Superior temporal gyrus (tissue), 1 donor: ENCODE results near the gene HEMK1.

ENCODE experiments used
- DNase-seq: peaks from one replicate; pipeline ENCODE4 v3.0.0-alpha.2; 2016; ENCODE audit errors: extremely low spot score

HEMK1 gene

DNA sequence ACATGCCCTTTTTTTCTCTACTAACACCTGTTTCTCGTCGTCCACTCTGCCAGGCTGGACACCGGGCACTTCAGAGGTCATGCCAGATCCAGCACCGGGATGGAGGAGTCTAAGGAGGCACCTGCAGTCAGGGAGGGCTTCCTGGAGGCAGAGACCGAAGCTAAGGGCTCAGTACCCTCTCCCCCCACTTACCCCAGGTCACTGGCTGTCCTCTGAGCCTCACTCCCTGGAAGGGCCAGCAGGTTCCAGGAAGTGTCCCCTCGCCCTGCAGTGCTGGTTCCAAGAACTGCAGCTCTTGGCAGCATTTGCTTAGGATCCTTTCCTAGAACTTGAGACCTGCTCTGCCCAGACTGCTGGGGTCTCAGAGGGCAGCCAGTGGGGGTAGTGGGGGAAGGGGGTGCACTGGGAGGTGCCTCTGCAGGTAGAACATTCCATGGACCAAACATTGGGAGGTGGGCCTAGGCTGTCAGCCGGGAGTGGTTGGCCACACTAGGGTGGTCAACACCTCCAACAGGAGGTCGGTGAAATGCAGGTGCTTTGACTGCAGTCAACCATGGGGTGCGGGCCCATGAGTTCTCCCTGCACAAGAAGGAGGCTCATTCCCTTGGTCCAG is 30.9 kb downstream of the HEMK1 start:
- DNase-seq, result no peak

DNA sequence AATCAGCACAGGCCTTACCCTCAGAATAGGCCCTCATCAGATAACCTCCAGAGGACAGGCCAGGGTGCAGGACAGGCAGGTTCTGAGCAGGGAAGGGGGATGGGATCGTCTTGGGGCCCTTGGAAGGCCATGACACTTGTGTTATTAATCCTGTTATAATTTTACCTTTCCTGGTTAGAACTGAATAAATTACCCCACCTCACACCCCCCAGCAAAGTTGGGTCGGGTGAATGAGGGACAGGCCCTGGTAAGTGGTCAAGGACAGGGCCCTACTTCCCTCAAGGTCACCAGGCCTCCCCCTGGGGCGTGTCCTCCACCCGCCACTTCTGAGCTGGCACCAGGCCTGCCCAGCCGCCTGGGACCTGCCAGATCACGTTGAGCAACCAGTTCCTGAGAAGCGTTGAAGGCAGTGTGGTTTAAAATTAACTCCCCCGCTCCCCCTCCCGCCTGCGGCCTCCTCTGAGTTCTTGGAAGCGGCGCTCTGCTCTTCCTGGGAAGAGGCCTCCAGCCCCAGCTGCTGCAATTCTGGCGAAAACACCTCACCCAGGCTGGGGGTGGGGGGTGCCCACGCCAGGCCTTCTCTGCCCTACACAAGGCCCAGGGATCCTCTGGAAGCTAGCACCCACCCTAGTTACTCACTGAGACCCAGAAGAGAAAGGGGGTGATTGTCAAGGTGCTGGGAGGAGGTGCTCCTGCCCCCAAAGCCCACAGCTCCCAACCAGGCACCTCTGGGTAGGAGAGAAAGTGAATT is 31.7 kb downstream of the HEMK1 start:
- peak; percentile 75 for DNase-seq

DNA sequence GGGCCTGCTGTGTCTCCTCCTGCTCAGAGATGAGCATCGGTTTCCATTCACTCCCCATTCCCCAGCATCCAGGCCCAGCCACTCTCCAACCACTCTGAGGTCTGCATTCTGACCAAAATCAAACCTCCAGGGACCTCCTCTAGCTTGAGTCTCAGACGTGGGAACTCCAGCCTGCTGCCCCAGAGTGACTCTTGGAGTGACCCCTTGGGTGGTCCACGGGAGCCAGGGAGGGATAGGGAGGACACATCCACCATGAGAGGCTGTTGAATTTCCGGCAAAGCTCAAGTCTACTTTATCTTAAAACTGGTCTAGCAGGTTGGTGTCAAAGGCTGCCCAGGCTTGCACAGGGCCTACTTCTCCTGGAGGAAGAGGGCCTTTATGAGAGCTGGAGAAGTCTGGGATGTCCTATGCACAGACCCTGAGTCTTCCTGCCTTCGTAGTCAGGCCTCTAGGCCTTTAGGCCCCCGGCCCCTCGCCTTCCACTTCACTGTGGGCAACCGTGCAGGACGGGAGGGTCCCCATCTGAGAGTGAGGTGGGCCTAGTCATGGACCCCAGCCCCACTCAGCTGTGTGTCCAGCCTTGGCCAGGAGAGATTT is 33.4 kb downstream of the HEMK1 start:
- no peak for DNase-seq

DNA sequence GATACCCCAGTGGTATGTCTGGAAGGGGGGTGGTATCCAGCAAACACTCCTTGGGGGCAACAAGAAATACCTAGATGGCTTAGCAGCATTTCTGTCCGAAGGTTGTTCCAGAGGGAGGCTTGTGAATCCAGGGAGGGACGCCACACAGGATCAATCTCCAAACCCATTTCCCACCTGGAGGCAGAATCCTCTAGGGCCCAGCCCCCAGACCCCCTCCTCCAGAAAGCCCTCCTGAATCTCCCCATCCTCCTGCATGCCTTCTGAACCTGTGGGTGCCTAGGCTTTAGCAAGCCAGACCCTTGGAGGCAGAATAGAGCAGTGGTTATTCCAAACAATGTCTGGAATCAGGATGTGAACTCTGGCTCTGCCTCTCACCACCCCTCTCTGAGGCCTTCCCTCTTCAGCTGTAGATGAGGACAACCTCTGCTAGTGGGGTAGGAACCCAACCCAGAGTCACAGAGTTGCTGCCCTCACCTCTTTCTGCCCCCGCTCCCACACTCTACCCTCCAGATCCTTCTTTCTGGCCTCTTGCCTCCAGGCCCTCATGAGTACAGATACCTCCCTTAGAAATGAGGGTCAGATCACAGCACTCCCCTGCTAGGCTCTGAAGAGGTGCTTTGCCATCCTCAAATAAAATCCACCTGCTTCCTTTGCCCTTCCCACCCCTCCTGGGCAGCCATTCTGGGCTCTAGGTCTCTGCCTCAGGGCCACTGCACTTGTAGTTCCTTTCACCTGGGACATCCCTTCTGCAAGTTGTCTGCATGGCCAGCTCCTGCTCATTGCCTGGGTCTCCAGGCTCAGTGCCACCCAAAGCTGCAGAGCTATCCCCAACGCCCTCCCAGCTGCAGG is 34.2 kb downstream of the HEMK1 start:
- DNase-seq, result no peak

DNA sequence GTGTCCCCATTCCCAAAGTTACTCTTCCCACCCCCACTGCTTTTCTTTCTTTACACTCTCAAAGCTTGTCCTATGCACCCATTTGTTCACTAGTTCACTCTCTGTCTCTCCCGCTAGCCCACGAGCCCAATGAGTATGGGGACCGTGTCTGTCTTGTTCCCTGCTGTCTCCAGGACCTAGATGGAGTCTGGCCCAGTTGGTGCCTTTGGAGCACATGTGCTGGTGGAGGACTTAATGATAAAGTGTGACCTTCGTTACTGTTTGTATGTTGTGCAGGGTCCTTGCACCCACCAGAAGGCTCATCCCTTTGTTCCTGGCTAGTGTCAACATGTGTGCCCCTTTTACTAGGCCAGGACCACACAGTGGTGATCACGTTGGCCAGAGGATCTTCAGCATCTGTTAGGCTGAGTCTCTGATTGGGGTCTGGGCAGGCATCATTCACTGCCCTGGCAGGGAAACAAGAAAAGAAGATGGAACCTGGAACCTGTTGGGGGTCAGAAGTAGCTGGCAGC is 34.8 kb downstream of the HEMK1 start:
- DNase-seq, result no peak

DNA sequence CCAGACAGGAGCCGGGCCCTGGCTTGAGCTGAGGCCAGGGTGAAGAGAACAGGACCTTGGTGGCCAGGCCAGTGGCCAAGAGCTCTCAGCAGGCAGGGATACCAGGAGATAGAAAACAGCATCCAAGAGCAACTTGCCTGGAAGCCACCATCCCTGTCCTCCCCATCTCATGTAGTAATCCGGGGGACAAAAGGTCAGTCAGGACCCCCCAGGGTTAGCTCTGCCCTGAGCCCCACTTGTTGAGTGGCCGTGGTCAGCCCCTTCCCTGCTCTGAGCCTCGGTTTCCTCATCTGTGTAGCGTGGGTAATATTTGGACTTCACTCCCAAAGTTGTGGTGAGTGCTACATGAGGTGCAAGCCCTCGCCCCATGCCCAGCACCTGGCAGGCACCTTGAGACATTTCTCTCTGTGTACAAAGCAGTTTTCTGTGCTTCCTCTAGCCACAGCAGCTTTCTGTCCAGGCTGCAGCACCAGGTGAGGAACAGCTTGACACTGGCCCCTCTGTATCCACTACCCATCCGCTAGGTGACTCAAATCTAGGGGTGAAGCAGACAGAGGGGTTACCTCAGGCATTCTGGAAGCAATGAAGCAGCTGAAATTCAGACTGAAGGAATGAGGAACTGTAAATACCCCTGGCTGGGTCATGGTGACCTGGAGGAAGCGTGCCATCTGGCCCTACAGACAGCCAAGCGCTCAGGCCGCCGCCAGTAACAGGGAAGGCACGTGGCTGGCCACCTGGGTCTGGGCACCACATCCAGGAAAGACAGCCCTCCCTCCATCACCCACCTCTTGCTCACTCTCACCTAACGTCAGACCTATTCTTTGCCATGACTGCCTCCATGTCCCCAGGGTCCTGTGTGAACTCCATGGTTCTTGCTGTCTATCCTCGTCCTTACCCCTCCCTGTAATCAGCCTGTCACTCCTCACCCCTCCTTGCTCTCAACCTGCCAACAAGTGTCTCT is 35.6 kb downstream of the HEMK1 start:
- DNase-seq, result no peak

DNA sequence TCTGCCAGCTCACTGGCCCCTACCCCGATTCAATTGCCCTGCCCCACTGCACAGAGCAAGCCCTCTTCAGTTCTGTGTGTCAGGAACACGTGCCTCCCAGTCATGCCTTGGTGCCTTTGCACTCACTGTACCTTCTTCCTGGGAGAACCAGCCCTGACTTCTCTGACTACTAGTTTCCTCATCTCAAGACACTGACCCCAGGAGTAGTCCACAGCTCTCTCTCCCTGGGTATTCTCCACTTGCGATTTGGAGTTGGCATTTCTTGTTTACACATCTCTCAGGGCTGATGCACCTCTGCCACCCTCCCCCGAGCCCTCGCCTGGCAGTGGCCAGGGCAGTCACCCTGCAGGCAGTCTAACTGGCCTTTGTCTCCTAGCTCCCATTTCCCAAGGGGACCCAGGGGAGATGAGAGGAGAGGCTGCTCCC is 36.6 kb downstream of the HEMK1 start:
- no peak for DNase-seq

DNA sequence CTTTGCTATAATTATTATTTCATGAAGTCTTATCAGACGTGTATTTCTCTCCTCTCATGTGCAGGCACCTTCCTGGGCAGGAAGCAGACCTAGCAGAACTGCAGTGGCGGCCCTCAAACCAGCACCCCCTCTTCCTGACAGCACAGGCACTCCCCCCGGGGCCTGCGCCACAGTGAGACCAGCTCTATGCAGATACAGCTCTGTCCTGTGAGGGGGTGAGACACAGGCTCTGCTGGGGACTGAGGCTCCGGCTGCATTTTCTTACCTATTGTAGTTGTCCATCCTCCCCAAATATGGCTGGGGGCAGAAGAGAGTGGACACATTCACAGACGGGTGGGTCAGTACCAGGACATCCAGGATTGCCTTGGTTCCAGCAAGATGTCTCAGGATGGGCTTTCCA is 37.3 kb downstream of the HEMK1 start:
- no peak for DNase-seq

DNA sequence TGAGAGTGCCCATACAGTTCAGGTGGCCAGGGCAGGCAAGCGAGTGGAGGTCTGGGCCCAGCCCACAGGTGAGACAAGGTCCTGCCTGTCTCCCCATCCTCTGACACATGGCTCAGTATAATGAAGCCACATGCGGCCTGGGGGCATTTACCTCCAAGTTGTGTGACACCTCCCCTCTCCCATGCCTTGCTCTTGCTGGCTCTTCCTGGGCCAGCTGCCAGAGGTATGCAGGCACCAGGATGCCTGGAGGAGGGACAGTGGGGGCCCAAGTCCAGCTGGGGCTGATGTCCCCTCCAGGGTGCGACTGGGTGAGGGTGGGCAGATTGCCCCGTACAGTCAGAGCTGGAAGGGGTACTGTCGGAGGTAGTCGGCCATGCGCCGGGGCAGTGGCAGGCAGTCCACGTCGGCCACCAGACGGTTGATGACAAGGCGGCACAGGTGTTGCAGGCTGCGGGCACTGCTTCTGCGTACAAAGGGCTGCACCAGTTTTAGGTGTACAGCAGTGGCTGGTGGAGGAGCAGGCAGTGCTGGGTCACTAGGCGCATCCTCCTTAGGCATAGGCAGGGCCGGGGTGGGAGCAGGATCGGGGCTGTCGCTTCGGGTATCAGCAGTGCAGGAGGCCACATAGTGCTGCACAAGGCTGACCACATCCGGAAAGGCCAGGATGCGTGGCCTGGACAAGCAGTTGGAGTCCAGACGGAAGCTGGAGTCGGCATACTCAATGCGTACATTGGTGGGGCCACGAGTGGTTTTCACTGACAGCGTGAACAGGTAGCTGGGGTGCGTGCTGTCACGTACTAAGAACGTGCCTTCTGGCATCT is 38.2 kb downstream of the HEMK1 start:
- no peak for DNase-seq

DNA sequence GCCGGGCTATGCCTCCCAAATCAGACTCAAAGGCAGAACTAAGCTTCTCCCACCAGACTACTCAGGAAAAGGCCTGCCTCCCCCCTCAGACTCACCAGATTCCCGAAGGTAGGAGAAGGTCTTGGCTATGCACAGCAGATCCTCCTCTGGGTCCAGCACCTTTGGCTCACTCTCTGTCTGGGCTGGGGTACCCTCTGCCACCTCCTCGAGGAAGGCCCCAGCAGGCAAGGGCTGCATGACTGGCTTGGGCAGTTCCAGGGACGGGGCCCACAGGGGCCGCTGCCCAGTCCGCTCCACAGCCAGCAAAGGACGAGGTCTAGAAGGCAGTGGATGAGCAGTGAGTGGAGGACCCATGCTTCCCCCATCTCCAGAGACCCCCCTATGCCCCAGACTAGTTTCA is 39.0 kb downstream of the HEMK1 start:
- DNase-seq, result no peak

DNA sequence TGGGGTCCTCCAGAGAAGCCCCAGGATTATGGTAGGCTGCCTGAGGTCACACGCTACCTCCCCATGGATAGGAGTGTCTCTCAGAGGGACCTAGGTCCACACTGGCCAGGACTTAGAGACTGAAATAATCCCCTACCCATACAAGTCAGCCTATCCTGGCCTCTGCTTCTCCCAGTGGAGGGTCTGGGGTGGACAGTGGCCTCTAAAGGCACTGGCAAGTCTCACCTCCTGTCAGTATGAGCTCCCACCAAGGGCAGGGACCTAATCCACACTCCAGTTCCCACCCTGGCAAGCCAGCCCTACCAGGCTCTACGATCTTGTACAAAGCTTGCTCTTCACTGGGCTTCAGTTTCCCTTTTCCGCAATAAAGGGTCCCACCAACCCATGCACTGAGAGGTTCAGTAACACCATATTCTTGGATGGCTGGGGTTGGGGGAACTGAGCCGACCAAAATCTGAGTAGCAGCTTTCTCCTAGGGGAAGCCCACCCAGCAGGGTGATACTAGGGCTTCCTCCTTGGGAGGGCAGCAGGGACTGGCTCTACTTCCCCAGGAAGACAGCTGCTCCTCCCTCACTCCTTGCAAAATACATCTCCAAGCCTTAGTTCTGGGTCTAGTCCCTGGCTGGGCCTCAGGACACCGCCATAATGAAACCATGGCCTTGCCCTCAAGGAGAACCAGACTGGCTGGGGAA is 39.9 kb downstream of the HEMK1 start:
- DNase-seq, result no peak

DNA sequence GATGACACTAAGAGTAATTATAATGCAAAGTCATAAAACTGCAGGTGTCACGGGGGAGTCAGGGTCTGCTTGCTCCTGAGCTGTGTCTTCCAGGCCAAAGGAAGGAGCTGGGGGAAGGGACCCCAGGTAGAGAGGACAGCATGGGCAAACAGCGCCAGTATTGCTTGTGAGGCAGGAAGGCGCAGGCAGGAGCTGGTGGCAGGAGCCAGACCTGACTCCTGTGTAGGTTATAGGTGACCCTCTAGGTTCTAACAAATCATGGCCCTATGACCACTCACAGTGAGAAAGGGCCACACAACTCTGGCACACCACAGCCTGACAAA is 40.4 kb downstream of the HEMK1 start:
- no peak for DNase-seq

DNA sequence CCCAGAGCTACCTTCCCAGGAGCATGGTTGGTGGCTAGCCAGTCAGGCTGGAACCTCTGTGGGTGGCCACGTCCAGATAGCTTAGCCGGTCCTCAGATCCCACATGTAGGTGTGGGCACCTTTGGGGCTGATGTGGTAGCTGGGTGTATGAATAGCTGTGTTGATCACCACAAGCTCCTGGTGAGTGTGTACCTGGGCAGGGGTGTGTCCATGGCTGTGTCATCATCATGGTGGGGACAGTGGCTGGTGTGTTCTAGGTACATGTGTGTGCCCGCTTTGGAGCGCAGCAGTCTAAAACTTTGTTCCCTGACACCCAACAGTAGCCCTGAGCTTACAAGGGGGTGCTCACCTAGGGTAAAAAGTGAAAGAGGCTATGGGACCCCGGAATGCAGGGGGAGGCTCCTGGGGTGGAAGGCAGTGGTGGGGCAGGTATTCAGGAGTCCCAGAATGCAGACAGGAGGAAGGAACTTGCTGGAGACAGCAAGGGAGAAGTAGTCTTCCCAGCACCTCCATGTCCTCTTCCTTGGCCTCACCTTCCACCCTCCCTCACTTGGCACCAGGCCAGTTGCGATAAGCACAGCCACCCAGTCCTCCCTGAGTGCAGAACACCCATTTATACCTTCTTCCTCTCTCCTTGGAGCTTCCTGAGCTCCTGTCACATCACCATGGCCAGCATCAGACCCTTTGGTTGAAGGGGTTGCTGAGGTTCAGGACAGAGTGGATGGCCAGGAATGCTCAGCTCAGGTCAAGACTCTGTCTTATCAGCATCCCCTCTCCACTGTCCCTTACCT is 41.1 kb downstream of the HEMK1 start:
- no peak for DNase-seq

DNA sequence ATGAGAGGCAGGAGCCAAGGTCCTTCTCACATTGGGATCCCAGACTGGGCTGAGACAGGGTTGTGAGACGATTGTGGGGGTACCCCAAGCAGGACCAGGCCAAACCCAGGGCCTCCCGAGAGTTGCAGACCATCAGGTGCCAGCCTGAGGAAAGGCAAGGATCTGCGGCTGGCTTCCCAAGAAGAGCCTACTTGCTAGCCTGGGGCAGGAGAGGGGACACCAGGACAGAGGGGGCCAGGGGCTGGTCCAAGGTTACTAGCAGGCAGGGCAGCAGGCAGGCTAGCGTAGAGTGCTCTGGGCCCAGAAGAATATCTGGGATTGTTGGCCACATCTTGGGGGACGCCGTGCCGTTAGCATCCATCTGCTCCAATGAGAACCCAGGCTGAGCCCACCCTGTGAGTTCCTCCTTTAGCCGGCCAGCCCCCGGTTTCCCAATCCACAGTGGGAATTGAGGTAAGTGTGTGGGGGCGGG is 41.7 kb downstream of the HEMK1 start:
- no peak for DNase-seq

DNA sequence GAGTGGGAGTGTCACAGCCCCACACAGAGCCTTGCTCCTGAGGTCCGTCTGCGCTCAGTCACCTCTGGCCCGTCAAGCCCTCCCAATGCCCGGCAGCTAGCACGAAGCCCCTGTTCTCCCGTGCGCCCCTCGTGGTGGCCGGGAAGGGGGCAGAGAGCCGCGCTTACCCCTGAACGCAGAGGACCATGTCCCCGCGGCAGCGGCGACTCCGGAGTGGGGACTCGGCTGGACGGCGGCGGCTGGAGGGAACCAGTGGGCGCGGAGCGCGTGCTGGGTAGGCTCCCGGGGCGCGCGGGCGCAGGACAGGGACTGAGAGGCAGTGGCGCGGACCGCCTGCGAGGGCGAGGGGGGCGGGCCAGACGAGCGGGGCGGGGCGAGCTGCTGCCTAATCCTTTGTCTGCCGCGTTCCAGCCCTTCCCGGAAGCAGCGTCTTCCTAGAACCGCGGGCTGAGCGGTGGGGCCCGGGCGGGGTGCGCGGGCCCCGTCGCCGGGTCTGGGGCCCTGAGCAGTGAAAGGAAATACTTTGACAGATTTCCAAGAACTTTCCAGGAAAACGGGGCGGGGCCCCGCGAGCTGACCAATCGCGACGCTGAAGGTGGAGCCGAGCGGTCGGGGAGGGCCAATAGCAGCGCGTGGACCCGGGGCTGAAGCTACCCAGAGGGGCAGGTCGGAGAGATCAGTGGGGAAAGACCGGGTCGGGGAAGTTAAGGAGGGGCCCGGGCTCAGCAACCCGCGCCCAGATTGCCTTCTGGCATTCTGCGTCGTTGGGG is 42.3 kb downstream of the HEMK1 start, which contains the start of gene CISH:
Gene CISH (minus strand): TSS at position 311 of the 770 bp plus-strand sequence. CDS start 124 bp downstream, at position 187.
- peak; percentile 82 for DNase-seq

DNA sequence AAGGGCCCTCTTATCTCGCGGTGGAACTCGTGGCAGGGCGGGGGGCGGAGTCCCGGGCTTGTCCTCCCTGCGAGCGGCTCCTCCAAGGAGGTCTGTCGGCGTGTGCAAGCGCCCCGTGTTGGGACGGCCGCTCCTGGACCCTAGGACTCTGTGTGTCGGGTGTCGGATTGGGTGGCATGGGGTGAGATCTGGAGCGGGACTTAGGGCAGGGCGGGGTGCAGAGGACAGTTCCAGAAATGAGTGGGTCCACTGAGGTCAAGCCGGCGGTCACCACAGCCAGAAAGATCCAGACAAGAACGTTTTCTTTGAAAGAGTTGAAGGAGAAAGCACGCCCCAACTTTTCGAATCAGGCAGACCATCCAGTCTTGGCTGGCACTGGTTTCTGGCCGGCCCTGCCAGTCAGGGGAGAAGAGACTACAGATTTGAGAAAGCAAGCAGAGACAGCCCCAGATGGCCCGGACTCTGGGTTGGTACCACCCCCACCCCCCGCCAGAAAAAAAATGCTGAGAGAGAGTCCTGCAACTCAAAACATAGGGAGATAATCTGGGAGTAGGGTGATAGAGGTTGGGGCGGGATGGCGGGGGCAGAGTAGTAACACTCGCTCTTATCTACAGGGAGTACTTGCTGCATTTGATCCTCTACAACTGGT is 43.0 kb downstream of the HEMK1 start:
- DNase-seq, result no peak
